Measurements from ENCODE around the gene KIF1B. TPM values are rescaled to one million over a fixed set of nuclear protein-coding genes. Genes with fewer than 3 reads are reported as not detected.

The KIF1B gene
- total and polyA plus RNA-seq, 9 of the 15 experiments (the other 6 are each of a cell fraction or from before 2014, with no cell fraction given) = 2.8 to 19.8 (median 11.9) TPM

DNA sequence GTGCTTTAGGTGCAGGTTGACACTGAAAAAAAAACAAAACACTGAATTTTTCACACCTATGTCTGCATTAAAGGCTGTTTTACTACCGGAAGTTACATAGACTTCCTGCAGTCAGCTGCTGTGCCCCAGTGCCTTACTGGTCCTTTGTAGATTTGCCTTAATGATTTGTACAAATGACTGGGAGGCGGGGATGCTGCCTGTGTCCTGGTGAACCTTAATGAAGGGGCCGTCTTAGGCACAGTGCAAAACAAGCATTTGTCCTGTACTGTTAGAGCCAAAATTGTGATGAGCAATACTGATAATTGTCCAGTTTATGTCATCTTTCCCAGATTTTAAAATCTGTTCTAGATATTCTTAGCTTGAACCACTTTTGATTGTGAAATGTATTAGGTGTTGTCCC, 97.6 kb downstream of the KIF1B start:
- H3K27me3 ChIP-seq (ENCODE audit: control insufficient read depth in 2 of 2, insufficient read depth in 2 of 2, low read length in 2 of 2) = no peaks in the 10 kb centered on the region
- H2AFZ ChIP-seq (ENCODE audit: low read depth, low read length) = no peak overlapping the region
- H3K9me3 ChIP-seq (replicated peaks; ENCODE audit: control insufficient read depth, insufficient read depth, low read depth, low read length) = no peaks in the 10 kb centered on the region
- ATAC-seq = no peak
- no peaks in the 10 kb centered on the region for H3K79me2 ChIP-seq (ENCODE audit: control insufficient read depth, insufficient read depth, low read length)
- H3K4me3 ChIP-seq = no peak overlapping the region
- H4K20me1 ChIP-seq (replicated peaks; ENCODE audit: control insufficient read depth, insufficient read depth, low read length) = no peaks in the 10 kb centered on the region
- no TSS peak for BruUV-seq (replicated peaks)
- H3K4me2 ChIP-seq (ENCODE audit: insufficient read depth, low read length) = no peak overlapping the region
- in situ Hi-C loops (cut with MboI) (no loop called here), intact Hi-C loops (cut with micrococcal nuclease) (no loop called here)
- TF ChIP-seq CEBPB (tag; IDR thresholded peaks at IDR 0.05) = peak; percentile 34; the same call in 1 of the 2 replicates
- TF ChIP-seq STAG1 (CRISPR knock-in tag; IDR thresholded peaks at IDR 0.05; ENCODE audit: borderline replicate concordance) = no peak
- H3K9ac ChIP-seq (ENCODE audit: insufficient read depth in 1 of 2, low read depth in 2 of 2, low read length in 2 of 2) = no peak overlapping the region
- no peaks in the 10 kb centered on the region for H3K4me1 ChIP-seq (replicated peaks in 1 of 2; ENCODE audit: control insufficient read depth in 2 of 2, insufficient read depth in 2 of 2, low read length in 2 of 2)
- peaks cover 12% of the 10 kb centered on the region; the same call in 1 of the 3 replicates for H3K36me3 ChIP-seq (ENCODE audit: control insufficient read depth, insufficient read depth, low read length)
- peak; percentile 11 for FAIRE-seq
- ChIA-PET CTCF (ENCODE audit: low intra/inter-chr PET ratio) (no interaction called here), POLR2A (interaction anchor here (0.6 to 0.7 kb wide), 2 partner anchors 9 to 19 kb away, joined by 3 read pairs; no protein-coding TSS in a partner anchor)
- no peak for DNase-seq (ENCODE audit: extremely low read depth in 1 of 4, low spot score in 3 of 4)
- WGBS (ENCODE audit: insufficient coverage, low coverage, missing lambda C conversion rate) = 81% methylated on average over 3 of the region's 3 CpGs
- H3K27ac ChIP-seq (ENCODE audit: extremely low read depth, low read depth, low read length) = no peak overlapping the region
- no peaks in the 10 kb centered on the region for H3K9me1 ChIP-seq (ENCODE audit: control insufficient read depth, insufficient read depth, low read length)

DNA sequence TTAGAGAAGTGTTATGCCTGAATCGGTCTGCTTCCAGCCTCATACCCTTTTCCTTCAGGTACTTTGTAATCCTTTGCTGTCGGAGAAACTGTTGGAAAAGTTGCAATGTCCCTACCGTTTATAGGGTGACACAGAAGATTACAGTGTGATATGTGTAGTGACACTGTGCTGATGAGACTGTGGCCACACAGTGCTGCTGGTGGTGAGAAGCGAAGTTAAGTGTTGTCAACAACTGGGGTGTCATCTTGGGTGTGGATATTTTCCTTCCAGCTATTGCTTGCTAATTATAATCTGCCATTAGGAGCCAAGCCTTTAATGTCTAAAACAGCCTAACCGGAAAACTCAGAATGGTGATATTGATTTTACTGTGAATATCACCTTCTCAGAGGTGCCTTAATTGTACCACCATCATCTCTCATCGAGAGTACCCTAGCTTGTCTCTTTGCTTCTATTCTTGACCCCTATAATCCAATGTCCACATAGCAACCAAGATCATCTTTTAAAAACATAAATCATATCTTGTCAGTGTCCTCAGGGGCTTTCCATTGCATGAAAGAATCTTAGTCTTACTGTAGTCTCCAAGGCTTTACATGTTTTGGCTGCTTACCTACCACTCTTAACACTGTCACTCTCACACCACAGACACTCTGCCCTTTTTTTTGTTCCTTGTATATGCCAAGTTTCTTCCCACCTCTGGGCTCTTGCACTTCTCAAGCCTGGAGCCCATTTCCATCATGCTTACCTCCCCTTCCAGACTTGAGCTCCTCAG, 99.1 kb downstream of the KIF1B start:
- in situ Hi-C loops (cut with MboI) (no loop called here), intact Hi-C loops (cut with micrococcal nuclease) (no loop called here)
- ATAC-seq (no peak), DNase-seq (ENCODE audit: extremely low read depth in 1 of 4, low spot score in 3 of 4) (no peak), FAIRE-seq (peak; percentile 46)
- Histone ChIP-seq H4K20me1 (replicated peaks; ENCODE audit: control insufficient read depth, insufficient read depth, low read length) (no peaks in the 10 kb centered on the region), H3K4me3 (no peak overlapping the region), H3K9me1 (ENCODE audit: control insufficient read depth, insufficient read depth, low read length) (no peaks in the 10 kb centered on the region), H3K9me3 (replicated peaks; ENCODE audit: control insufficient read depth, insufficient read depth, low read depth, low read length) (no peaks in the 10 kb centered on the region), H3K79me2 (ENCODE audit: control insufficient read depth, insufficient read depth, low read length) (no peaks in the 10 kb centered on the region), H3K9ac (ENCODE audit: insufficient read depth in 1 of 2, low read depth in 2 of 2, low read length in 2 of 2) (no peak overlapping the region), H3K4me1 (replicated peaks in 1 of 2; ENCODE audit: control insufficient read depth in 2 of 2, insufficient read depth in 2 of 2, low read length in 2 of 2) (no peaks in the 10 kb centered on the region), H3K27ac (ENCODE audit: extremely low read depth, low read depth, low read length) (no peak overlapping the region), H3K36me3 (ENCODE audit: control insufficient read depth, insufficient read depth, low read length) (no peaks in the 10 kb centered on the region), H3K27me3 (ENCODE audit: control insufficient read depth in 2 of 2, insufficient read depth in 2 of 2, low read length in 2 of 2) (no peaks in the 10 kb centered on the region), H3K4me2 (ENCODE audit: insufficient read depth, low read length) (no peak overlapping the region), H2AFZ (ENCODE audit: low read depth, low read length) (no peak overlapping the region)
- BruUV-seq (replicated peaks) = no TSS peak
- ChIA-PET POLR2A (no interaction called here), CTCF (ENCODE audit: low intra/inter-chr PET ratio) (no interaction called here)
- TF ChIP-seq SAFB (IDR thresholded peaks at IDR 0.05; ENCODE audit: borderline replicate concordance, low read depth, low read length) = no peak
- TF ChIP-seq, protein P1, sequence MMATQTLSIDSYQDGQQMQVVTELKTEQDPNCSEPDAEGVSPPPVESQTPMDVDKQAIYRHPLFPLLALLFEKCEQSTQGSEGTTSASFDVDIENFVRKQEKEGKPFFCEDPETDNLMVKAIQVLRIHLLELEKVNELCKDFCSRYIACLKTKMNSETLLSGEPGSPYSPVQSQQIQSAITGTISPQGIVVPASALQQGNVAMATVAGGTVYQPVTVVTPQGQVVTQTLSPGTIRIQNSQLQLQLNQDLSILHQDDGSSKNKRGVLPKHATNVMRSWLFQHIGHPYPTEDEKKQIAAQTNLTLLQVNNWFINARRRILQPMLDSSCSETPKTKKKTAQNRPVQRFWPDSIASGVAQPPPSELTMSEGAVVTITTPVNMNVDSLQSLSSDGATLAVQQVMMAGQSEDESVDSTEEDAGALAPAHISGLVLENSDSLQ (IDR thresholded peaks at IDR 0.05) = peak; percentile 22; the same call in 1 of the 2 replicates
- peak; percentile 27 for TF ChIP-seq MEIS2 (IDR thresholded peaks at IDR 0.05; ENCODE audit: partially characterized antibody)
- TF ChIP-seq, protein P2, sequence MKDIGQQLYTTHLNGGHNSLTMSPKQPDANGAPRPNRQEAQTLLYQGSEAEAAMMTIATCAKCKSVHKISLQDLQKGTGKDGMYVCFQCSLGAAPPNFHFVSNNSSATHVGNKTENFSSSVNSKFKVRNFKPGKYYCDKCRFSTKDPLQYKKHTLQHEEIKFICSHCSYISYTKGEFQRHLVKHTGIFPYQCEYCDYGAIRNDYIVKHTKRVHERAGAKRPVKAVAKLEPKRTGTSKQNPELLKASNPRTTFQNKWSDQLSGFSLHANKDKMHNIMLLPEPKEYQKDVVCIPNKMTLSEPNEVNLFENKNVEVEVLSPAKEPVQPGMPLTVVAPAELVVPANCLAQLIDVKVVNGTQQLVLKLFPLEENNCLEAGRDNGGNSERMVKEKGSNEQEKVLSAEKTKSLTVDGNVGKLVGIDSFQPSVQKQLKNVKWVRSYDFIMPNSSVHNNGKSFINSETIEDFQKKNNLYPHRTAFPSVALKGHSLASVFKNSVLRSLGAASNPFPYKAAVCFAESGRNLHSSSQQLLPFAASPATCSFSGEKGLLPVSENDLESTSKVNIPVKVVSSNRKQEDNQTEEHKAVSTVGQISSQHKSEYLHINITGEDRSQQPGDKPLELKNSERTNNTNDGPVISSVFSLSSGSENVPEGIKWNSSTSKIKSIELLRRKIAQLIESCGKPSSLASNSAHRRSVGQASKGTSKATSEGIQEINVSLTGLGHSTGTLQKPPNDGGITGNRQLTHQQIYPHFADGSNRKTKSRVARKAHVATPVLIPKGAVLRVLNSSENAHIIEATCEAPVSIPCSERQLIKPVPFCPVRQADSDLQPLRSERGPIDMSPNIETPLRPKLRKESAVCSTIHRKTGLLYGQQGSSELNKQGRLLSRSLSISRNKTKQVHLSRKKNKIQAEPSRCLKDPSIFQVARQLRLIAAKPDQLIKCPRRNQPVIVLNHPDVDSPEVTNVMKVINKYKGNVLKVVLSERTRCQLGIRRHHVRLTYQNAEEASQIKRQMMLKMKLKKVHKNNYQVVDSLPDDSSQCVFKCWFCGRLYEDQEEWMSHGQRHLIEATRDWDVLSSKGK (CRISPR knock-in tag; IDR thresholded peaks at IDR 0.05) = no peak
- no peak for TF ChIP-seq TRIM28 (IDR thresholded peaks at IDR 0.05)
- TF ChIP-seq NR2C1 (IDR thresholded peaks at IDR 0.05) = no peak
- no peak for TF ChIP-seq NR2C1 (tag; IDR thresholded peaks at IDR 0.05)
- TF ChIP-seq CXXC5 (CRISPR knock-in tag; IDR thresholded peaks at IDR 0.05) = no peak
- 42% methylated on average over 6 of the region's 6 CpGs for WGBS (ENCODE audit: insufficient coverage, low coverage, missing lambda C conversion rate)
